ENCODE data around the gene ABHD12. TPM values are rescaled to one million over a fixed set of nuclear protein-coding genes. Genes with fewer than 3 reads are reported as not detected.
A peak's percentile ranks its signal among the peaks of the same experiment; 100 is the strongest.

Gene ABHD12
- total RNA-seq, 1 experiment from 2014 or later = 36.4 TPM

GRCh38 chr20:25372584-25373336, 17.9 kb downstream of the ABHD12 start:
- Histone ChIP-seq H3K4me3 (ENCODE audit: insufficient read depth, low read depth, low read length) (no peak overlapping the region), H3K27me3 (ENCODE audit: control insufficient read depth, insufficient read depth, low read length) (no peaks in the 10 kb centered on the region)
- DNase-seq = no peak

DNA sequence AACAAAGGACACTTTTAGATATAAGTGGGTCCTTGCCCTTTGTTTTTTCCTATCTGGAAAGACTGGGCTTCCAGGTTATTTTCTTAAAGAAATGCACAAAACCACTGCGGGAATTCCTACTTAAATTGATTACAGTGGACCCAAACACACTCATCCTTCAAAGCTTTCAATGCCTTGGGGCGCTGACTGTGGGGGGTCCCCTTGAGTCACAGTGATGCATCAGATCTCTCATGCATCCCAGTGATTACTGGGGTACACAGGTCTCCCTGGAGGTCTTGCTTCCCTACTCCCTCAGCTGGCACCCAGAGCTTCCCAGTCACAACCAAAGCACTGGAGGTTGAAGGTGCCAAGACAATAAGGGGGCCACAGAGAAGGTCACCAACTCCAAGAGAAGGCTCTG, 20.7 kb downstream of the ABHD12 start:
- H3K36me3 ChIP-seq (replicated peaks; ENCODE audit: control insufficient read depth, insufficient read depth, low read length) = no peaks in the 10 kb centered on the region
- H3K4me3 ChIP-seq (ENCODE audit: insufficient read depth, low read depth, low read length) = no peak overlapping the region
- no peaks in the 10 kb centered on the region for H3K27me3 ChIP-seq (ENCODE audit: control insufficient read depth, insufficient read depth, low read length)
- no peak for DNase-seq

More at GRCh38 chr20:25372584-25373336, 17.9 kb downstream of the ABHD12 start:
- no peaks in the 10 kb centered on the region for H3K36me3 ChIP-seq (replicated peaks; ENCODE audit: control insufficient read depth, insufficient read depth, low read length)

- Histone ChIP-seq H3K4me3 (ENCODE audit: insufficient read depth, low read depth, low read length) (no peak overlapping the region), H3K36me3 (replicated peaks; ENCODE audit: control insufficient read depth, insufficient read depth, low read length) (no peaks in the 10 kb centered on the region), H3K27me3 (ENCODE audit: control insufficient read depth, insufficient read depth, low read length) (no peaks in the 10 kb centered on the region)
- no peak for DNase-seq
Measured at GRCh38 chr20:25369529-25369928, 21.1 kb downstream of the ABHD12 start.

DNA sequence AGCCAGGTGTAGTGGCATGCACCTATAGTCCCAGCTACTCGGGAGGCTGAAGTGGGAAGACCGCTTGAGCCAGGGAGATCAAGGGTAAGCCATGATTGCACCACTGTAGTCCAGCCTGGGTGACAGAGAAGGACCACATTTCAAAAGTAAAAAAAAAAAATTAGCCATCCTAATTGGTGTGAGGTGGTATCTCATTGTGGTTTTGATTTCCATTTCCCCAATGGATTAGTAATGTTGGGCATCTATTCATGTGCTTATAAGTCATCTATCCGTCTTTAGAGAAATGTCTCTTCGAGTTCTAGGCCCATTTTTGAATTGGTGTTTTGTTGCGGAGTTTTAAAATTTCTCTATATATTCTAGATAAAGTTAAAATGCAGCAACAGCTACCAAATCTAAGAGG, 21.7 kb downstream of the ABHD12 start:
- H3K27me3 ChIP-seq (ENCODE audit: control insufficient read depth, insufficient read depth, low read length) = no peaks in the 10 kb centered on the region
- no peak overlapping the region for H3K4me3 ChIP-seq (ENCODE audit: insufficient read depth, low read depth, low read length)
- no peaks in the 10 kb centered on the region for H3K36me3 ChIP-seq (replicated peaks; ENCODE audit: control insufficient read depth, insufficient read depth, low read length)
- DNase-seq = no peak

DNA sequence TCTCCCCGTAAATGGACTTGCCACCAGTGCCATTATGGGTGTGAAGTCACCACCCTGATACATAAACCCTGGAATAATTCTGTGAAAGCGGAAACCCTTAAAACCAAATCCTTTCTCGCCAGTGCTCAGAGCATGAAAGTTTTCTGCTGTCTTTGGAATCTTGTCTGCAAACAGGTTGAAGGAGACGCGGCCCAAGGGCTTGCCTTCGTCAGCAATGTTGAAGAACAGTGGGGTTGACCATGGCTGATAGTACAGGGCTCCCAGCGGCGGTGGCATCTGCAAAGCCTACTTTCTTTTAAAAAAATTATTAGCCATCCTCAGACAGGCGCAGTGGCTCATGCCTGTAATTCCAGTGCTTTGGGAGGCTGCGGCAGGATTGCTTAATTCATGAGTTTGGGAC, 22.1 kb downstream of the ABHD12 start:
- DNase-seq = no peak
- H3K36me3 ChIP-seq (replicated peaks; ENCODE audit: control insufficient read depth, insufficient read depth, low read length) = no peaks in the 10 kb centered on the region
- no peak overlapping the region for H3K4me3 ChIP-seq (ENCODE audit: insufficient read depth, low read depth, low read length)
- H3K27me3 ChIP-seq (ENCODE audit: control insufficient read depth, insufficient read depth, low read length) = no peaks in the 10 kb centered on the region

DNA sequence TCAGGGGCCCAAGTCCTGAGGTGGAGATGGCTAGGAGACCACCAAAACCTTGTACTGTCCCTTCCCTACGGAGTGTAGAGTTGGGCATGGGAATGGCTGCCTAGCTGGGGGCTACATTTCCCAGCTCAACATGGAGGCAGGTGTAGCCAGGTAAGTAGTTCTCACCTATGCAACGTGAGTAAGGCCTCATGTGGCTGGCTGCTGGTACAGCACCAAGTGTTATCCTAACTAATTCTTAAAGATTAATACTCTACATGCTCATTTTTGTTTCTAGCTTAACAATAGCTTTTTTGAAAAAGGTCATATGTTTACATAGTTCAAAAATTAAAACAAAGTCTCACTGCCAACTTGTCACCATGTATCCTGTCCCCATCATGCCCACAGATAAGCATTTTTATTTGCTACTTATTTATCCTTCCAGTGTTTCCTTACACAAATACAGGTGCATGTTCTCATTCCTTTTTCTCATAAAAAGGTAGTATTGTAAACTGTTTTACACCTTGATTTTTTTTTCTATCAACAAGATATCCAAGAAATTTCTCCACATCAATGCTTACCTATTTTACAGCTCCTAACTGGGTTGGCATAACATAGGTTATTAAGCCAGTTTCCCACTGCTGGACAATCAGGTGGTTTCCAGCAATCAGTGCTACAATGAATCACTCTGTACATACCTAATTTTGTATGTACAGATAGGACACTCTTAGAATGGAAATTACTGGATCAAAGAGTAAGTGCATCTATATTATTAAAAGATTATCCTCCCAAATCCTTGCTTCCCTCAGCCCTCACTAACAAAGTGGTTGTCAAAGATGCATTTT, 25.5 kb downstream of the ABHD12 start:
- H3K36me3 ChIP-seq (replicated peaks; ENCODE audit: control insufficient read depth, insufficient read depth, low read length) = no peaks in the 10 kb centered on the region
- DNase-seq = no peak
- H3K4me3 ChIP-seq (ENCODE audit: insufficient read depth, low read depth, low read length) = no peak overlapping the region
- H3K27me3 ChIP-seq (ENCODE audit: control insufficient read depth, insufficient read depth, low read length) = no peaks in the 10 kb centered on the region

DNA sequence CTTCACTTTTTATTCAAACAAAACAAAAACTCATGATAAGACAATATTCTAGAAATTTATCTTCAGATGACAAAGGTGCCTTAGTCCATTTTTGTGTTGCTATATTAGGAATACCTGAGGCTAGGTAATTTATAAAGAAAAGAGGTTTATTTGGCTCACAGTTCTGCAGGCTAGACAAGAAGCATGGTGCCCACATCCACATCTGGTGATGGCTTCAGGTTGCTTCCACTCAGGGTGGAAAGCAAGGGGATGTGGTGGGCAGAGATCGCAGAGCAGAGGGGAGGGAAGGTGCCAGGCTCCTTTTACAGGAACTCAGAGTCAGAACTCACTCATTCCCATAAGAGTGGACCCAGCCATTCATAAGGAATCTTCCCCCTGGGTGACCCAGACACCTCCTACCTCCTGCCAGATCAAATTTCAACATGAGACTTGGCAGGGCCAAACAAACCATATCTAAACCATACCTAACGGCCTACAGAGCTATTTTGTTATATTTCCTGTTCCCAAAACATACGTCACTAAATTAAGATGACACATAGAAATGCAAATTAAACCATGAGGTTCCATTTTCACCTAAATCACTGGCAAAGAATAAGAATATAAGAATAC, 26.4 kb downstream of the ABHD12 start:
- Histone ChIP-seq H3K36me3 (replicated peaks; ENCODE audit: control insufficient read depth, insufficient read depth, low read length) (no peaks in the 10 kb centered on the region), H3K27me3 (ENCODE audit: control insufficient read depth, insufficient read depth, low read length) (no peaks in the 10 kb centered on the region), H3K4me3 (ENCODE audit: insufficient read depth, low read depth, low read length) (no peak overlapping the region)
- DNase-seq = no peak

DNA sequence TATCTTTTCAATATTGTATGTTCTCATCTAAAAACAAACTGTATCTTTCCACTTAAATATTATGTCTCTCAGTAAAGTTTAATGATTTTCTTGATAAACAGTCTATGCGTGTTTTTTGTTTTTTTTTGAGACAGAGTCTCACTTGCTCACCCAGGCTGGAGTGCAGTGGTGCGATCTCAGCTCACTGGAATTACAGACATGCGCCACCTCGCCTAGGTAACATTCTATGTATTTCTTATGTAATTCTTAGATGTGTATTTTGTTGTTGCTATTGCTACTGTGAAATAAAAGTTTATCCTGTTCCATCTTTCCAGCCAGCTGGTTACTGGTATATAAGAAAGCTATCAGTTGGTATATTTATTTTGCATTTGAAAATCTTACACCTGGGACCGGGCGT, 29.4 kb downstream of the ABHD12 start:
- H3K27me3 ChIP-seq (ENCODE audit: control insufficient read depth, insufficient read depth, low read length) = no peaks in the 10 kb centered on the region
- no peak for DNase-seq
- H3K4me3 ChIP-seq (ENCODE audit: insufficient read depth, low read depth, low read length) = no peak overlapping the region
- no peaks in the 10 kb centered on the region for H3K36me3 ChIP-seq (replicated peaks; ENCODE audit: control insufficient read depth, insufficient read depth, low read length)

DNA sequence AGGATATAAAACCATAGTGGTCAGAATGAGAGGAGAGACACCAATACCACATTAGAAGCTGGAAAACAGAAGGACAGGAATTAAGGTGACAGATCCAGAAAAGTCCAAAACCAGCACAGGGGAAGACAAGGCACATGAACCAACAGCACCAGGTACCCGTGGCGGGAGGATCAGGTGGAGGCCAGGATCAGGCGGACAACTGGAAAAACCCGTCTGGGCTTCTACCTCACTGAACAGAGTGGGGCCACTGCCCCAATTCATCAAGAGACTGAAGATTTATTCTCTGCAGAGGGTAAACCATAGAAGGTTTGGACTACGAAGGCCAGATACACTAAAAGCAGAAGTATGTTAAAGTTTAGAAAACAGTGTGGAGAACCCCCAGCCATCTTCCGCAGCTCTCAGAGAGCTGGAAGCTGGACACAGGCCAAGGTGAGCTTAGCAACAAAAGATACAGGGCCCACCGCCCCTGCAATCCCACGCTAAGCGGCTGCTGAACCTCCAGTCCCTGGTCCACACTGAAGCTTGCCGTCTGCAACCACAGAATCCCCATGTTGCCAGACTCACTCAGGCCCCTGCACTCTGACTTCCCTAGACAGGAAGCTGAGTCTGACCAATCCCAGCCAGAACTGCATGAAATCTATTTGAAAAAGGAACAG, 29.9 kb downstream of the ABHD12 start:
- Histone ChIP-seq H3K36me3 (replicated peaks; ENCODE audit: control insufficient read depth, insufficient read depth, low read length) (no peaks in the 10 kb centered on the region), H3K27me3 (ENCODE audit: control insufficient read depth, insufficient read depth, low read length) (no peaks in the 10 kb centered on the region), H3K4me3 (ENCODE audit: insufficient read depth, low read depth, low read length) (no peak overlapping the region)
- DNase-seq = peak; percentile 35

GRCh38 chr20:25356271-25356933, 34.2 kb downstream of the ABHD12 start:
- Histone ChIP-seq H3K36me3 (replicated peaks; ENCODE audit: control insufficient read depth, insufficient read depth, low read length) (no peaks in the 10 kb centered on the region), H3K27me3 (ENCODE audit: control insufficient read depth, insufficient read depth, low read length) (no peaks in the 10 kb centered on the region), H3K4me3 (ENCODE audit: insufficient read depth, low read depth, low read length) (no peak overlapping the region)
- DNase-seq = peak; percentile 65

DNA sequence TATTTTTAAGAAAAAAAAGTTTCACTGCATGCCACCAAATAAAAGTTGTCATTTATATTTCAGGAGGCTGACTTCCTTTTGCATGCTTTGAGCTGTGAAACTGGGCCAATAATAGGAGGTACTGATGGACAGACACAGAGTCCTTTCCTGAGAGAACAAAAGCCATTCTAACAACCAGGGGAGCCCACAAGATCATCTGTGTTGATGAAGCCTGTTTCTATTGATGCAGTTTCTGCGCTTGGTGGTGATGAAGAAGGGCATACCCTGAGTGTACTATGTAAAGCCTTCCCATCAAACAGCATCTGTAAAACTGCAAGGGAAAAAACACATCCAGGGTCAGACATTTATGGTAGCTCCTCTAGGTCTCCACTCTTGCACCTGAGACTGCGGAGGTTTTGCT, 34.8 kb downstream of the ABHD12 start:
- Histone ChIP-seq H3K4me3 (ENCODE audit: insufficient read depth, low read depth, low read length) (no peak overlapping the region), H3K27me3 (ENCODE audit: control insufficient read depth, insufficient read depth, low read length) (no peaks in the 10 kb centered on the region), H3K36me3 (replicated peaks; ENCODE audit: control insufficient read depth, insufficient read depth, low read length) (no peaks in the 10 kb centered on the region)
- no peak for DNase-seq

GRCh38 chr20:25355011-25355595, 35.5 kb downstream of the ABHD12 start:
- H3K36me3 ChIP-seq (replicated peaks; ENCODE audit: control insufficient read depth, insufficient read depth, low read length) = no peaks in the 10 kb centered on the region
- DNase-seq = no peak
- H3K27me3 ChIP-seq (ENCODE audit: control insufficient read depth, insufficient read depth, low read length) = no peaks in the 10 kb centered on the region
- H3K4me3 ChIP-seq (ENCODE audit: insufficient read depth, low read depth, low read length) = no peak overlapping the region

DNA sequence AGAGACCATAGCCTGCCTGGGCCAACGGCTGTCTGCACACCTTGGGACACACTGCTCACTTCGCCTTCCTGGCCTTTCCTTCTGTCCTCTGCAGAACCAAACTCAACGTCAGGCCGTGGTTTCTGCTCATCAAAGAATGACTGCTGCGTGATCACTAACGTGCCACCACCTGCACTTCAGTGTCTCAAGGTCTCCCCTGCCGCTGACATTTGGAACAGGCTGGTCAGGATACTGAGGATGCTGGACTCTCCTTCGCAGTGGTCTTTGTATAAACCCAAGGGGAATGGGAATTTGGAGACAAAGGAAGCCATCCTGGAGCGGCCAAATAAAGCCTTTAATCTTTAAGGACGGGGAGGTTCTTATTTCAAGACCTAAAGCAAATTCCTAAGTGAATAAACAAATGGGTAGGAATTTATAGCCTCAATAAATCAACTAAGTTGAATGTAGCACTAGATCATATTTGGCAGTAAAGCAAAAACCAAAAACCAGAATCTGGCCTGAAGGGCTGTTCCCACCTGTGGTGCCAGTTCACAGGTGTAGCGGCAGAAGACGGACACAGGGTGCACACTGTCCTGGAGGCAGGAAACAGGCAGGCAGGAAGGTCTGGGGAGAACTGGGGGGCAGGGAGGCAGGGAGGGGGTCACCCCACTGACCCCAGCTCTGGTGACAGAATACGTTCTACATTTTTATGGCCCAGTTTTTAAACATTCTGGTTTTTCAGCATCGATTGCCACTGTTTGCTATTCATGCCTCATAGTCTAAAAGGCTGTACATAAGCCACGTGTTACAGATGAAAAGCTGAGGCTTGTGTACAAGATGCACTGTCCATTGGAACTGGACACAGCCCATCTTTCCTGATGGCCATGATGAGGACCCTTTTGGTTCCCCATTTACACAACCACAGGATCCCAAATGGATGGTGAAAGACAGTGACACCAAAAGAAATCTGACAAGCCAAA, 36.6 kb downstream of the ABHD12 start:
- no peaks in the 10 kb centered on the region for H3K36me3 ChIP-seq (replicated peaks; ENCODE audit: control insufficient read depth, insufficient read depth, low read length)
- H3K27me3 ChIP-seq (ENCODE audit: control insufficient read depth, insufficient read depth, low read length) = no peaks in the 10 kb centered on the region
- no peak overlapping the region for H3K4me3 ChIP-seq (ENCODE audit: insufficient read depth, low read depth, low read length)
- DNase-seq = no peak

Data from H7 (cell line).